Tibial artery (tissue), 4 donors: ENCODE measurements around the gene CPZ.

Experiments used
- DNase-seq, 2 donors: peaks; one replicate each; pipeline ENCODE4 v3.0.0-alpha.2; 2019
- H3K27ac ChIP-seq, 2 donors: fragments of 200-600 bp; sonication (generic) in 1 of 2; 1 replicate in 1 of 2; 2 replicates in 1 of 2; pipeline ENCODE4 v1.5.1; 2018 to 2019; ENCODE audit warnings: mild to moderate bottlenecking in 1 of 2
- H3K27me3 ChIP-seq, 2 donors: fragments of 200-600 bp; sonication (generic) in 1 of 2; one replicate each; pipeline versions ENCODE4 v1.5.1 to v1.6.0; 2016 to 2019
- H3K36me3 ChIP-seq, 3 donors: fragments of 200-600 bp; sonication (generic) in 2 of 3; one replicate each; pipeline ENCODE4 v1.5.1; 2016 to 2019; ENCODE audit warnings: mild to moderate bottlenecking in 2 of 3
- H3K4me1 ChIP-seq, 4 donors: fragments of 200-600 bp; sonication (generic) in 2 of 4; 1 replicate in 3 of 4; 2 replicates in 1 of 4; pipeline ENCODE4 v1.5.1; 2016 to 2019
- H3K4me3 ChIP-seq, 2 donors: fragments of 200-600 bp; sonication (generic) in 1 of 2; 1 replicate in 1 of 2; 2 replicates in 1 of 2; pipeline ENCODE4 v1.5.1; 2018 to 2019; ENCODE audit warnings: mild to moderate bottlenecking in 2 of 2
- H3K9me3 ChIP-seq, 3 donors: fragments of 200-600 bp; sonication (generic) in 1 of 3; one replicate each; pipeline ENCODE4 v1.5.1; 2016 to 2019
- intact Hi-C: fragments of 100-400 bp; cut with DNase I; formaldehyde crosslinking; loops from one replicate; pipeline ENCODE4 v1.15.0; 2023; ENCODE audit warnings: low total_unique reads
- TF ChIP-seq, protein P1 (sequence below), 2 experiments: fragments of 200-600 bp in 1 of 2; fragments of 450-650 bp in 1 of 2; IDR thresholded peaks; one replicate each; pipeline ENCODE4 v1.5.1; 2017 to 2019; ENCODE audit warnings: antibody characterized with exemption in 2 of 2, mild to moderate bottlenecking in 1 of 2, moderate library complexity in 1 of 2

Gene CPZ

DNA sequence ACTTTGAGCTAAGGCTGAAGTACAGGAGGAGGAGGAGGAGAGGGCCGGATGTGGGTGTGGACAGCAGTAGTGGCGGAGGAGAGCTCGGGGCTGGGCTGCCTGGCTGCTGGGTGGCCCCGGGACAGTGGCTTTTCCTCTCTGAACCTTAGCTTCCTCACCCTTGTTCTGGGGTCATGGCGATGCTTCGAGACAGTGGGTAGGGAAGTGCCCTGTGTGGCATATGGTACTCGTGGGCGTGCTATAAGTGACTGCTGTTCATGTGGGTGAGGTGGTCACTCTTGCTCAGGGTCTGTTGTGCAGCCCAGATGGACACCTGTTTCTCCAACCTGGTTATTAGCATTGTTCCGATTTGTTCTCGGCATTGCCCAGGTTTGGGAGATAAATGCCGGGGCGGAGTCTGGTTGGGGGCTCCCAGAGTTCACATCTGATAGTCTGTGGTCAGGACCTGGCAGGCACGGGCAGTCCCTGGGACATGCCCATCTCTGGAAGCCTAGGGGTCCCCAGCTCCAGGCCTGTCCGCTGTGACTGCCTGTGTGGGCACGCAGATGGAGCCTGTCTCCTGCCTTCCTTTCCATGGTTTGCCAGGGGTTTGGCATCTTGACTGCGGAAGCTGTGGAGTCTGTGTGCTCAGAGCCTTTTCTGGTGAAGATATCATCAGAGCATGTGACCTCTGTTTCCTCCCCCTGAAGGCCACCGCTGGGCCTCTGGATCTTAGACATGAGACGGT, 4.9 kb upstream of the CPZ start:
- Histone ChIP-seq H3K27me3 (peaks cover 0 to 89% of the 10 kb centered on the region in 2 donors), H3K36me3 (no peaks in the 10 kb centered on the region), H3K4me3 (no peak overlapping the region), H3K27ac (no peak overlapping the region), H3K4me1 (peaks cover 0 to 5% (median 3%) of the 10 kb centered on the region in 4 donors), H3K9me3 (no peaks in the 10 kb centered on the region)
- intact Hi-C loops: no loop called here
- TF ChIP-seq, protein P1, sequence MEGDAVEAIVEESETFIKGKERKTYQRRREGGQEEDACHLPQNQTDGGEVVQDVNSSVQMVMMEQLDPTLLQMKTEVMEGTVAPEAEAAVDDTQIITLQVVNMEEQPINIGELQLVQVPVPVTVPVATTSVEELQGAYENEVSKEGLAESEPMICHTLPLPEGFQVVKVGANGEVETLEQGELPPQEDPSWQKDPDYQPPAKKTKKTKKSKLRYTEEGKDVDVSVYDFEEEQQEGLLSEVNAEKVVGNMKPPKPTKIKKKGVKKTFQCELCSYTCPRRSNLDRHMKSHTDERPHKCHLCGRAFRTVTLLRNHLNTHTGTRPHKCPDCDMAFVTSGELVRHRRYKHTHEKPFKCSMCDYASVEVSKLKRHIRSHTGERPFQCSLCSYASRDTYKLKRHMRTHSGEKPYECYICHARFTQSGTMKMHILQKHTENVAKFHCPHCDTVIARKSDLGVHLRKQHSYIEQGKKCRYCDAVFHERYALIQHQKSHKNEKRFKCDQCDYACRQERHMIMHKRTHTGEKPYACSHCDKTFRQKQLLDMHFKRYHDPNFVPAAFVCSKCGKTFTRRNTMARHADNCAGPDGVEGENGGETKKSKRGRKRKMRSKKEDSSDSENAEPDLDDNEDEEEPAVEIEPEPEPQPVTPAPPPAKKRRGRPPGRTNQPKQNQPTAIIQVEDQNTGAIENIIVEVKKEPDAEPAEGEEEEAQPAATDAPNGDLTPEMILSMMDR (IDR thresholded peaks at IDR 0.05): no peak
- DNase-seq: peak in 1 of 2 donors; percentile 23

DNA sequence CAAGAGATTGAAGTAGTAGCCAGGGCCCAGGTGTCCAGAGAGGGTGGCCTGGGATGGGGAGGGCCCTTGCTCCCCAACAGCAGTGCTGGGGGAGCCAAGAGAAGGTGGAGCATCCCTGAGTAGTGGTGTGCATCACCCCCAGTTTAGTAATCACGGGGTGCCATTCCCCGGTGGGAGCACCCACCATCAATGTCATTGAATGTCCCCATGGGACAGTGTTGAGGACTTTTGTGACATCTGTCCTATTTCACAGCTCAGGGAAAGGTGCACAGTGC, 4.4 kb upstream of the CPZ start:
- no peaks in the 10 kb centered on the region for H3K9me3 ChIP-seq
- intact Hi-C loops: no loop called here
- H3K27ac ChIP-seq: no peak overlapping the region
- H3K4me3 ChIP-seq: no peak overlapping the region
- peaks cover 0 to 89% of the 10 kb centered on the region in 2 donors for H3K27me3 ChIP-seq
- H3K36me3 ChIP-seq: no peaks in the 10 kb centered on the region
- peaks cover 0 to 9% (median 6%) of the 10 kb centered on the region in 4 donors for H3K4me1 ChIP-seq
- TF ChIP-seq, protein P1 (IDR thresholded peaks at IDR 0.05): no peak
- DNase-seq: no peak

DNA sequence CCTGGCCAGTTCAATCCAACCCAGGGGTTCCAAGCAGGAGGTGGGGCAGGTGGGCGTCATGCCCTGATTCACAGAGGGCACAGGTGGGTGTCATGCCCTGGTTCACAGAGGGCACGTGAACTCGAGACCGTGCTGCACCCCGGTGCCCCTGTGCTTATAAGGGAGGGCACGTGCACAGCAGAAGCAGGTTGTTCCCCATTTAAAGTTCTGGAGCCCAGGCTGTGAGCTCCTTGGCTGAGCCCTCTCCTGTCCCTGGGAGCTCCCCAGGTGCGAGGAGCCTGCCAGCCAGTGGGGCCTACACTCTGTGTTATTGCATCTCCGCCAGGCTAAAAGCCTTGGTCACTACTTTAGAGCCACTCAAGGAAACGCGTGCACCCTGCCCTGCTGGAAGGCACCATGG, 3.2 kb upstream of the CPZ start:
- H3K4me1 ChIP-seq: peaks cover 0 to 17% (median 6%) of the 10 kb centered on the region in 4 donors
- H3K36me3 ChIP-seq: no peaks in the 10 kb centered on the region
- no peak overlapping the region for H3K4me3 ChIP-seq
- H3K27ac ChIP-seq: no peak overlapping the region
- TF ChIP-seq, protein P1 (IDR thresholded peaks at IDR 0.05): no peak
- H3K9me3 ChIP-seq: no peaks in the 10 kb centered on the region
- no peak for DNase-seq
- H3K27me3 ChIP-seq: peaks cover 0 to 90% of the 10 kb centered on the region in 2 donors
- intact Hi-C loops: no loop called here

DNA sequence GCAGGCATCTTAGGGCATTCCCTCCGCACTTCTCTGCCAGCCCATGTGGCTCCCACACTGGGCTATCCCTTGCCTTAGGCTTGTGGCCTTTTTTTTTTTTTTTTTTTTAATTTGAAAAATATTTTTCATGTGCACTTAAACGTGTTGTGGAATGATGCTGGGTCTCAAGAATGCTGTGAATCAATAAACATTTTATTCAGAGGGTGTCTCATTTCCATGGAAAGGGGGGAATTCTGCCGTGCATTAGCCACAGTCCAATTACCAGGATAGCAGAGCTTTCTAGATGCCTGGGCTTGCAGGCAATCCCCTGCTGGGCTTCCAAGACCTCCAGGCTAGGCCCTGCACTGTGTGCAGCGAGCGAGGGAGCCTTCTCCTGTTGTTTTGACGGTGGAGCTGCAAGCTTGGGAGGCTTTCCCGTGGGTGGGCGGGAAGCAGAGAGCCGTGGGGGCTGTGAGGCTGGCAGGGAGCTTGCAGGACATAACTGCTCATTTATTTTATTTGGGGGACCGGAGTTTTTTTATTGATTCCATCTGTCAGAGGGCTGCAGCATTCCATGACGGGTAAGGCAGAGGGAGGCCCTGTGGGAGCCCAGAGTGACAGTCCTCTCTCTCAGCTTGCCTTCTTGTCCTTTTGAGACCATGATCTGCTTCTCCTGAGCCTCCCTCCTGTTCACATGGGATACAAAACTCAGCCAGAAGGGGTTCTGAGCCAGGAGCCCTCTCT, 2.6 kb upstream of the CPZ start:
- DNase-seq: no peak
- peaks cover 0 to 84% of the 10 kb centered on the region in 2 donors for H3K27me3 ChIP-seq
- intact Hi-C loops: loop anchor here (5.0 kb wide), 1 partner anchor 348 kb away; no protein-coding TSS in a partner anchor
- H3K4me3 ChIP-seq: no peak overlapping the region
- no peak overlapping the region for H3K27ac ChIP-seq
- H3K4me1 ChIP-seq: peaks cover 0 to 17% (median 6%) of the 10 kb centered on the region in 4 donors
- no peaks in the 10 kb centered on the region for H3K9me3 ChIP-seq
- no peaks in the 10 kb centered on the region for H3K36me3 ChIP-seq
- TF ChIP-seq, protein P1 (IDR thresholded peaks at IDR 0.05): no peak

DNA sequence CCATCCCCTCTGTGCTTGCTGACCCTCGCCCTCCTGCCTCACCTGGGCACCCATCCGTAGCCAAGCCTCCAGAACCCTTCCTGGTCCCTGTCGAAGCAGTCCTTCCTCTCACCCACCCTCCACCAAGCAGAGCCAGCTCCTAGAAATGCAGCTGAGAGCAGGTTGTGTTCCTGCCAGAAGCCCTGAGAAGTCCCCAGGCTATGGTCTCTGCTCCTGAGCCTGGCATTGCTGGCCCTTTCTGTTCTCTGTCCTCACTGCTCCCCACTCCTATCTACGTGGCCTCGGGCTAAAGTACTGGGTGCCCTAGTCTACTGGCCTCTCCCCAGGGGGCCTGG, 2.1 kb upstream of the CPZ start:
- intact Hi-C loops: loop anchor here (5.0 kb wide), 1 partner anchor 348 kb away; no protein-coding TSS in a partner anchor
- H3K27me3 ChIP-seq: peaks cover 0 to 79% of the 10 kb centered on the region in 2 donors
- no peak for DNase-seq

More for the DNA sequence above, 2.1 kb upstream of the CPZ start:
- H3K4me1 ChIP-seq: peaks cover 0 to 17% (median 6%) of the 10 kb centered on the region in 4 donors
- H3K4me3 ChIP-seq: no peak overlapping the region
- no peaks in the 10 kb centered on the region for H3K36me3 ChIP-seq
- H3K27ac ChIP-seq: no peak overlapping the region
- TF ChIP-seq, protein P1 (IDR thresholded peaks at IDR 0.05): no peak
- H3K9me3 ChIP-seq: no peaks in the 10 kb centered on the region
